IMR-90 (cell line): Measurements from ENCODE around the gene LSM12.

ENCODE experiments used
- CEBPB ChIP-seq: IDR thresholded peaks from 2 replicates; pipeline ENCODE4 v1.6.1; 2012; ENCODE audit warnings: low read depth, low read length, improper control_type of control experiment
- CTCF ChIP-seq: conservative IDR thresholded peaks from 2 replicates; pipeline ENCODE4 v1.5.1; 2012; ENCODE audit warnings: mild to moderate bottlenecking, low read depth, low read length, improper control_type of control experiment
- ELK1 ChIP-seq: fragments of 150-350 bp; IDR thresholded peaks from 2 replicates; pipeline ENCODE4 v1.6.1; 2016; ENCODE audit warnings: low read depth, mild to moderate bottlenecking, low read length, moderate library complexity, borderline replicate concordance
- FOS ChIP-seq: fragments of 150-350 bp; IDR thresholded peaks from 2 replicates; pipeline ENCODE4 v1.6.1; 2016; ENCODE audit warnings: low read depth, low read length
- MAFK ChIP-seq: IDR thresholded peaks from 2 replicates; pipeline ENCODE4 v1.6.1; 2012; ENCODE audit warnings: low read depth, low read length, improper control_type of control experiment
- MAZ ChIP-seq: IDR thresholded peaks from 2 replicates; pipeline ENCODE4 v1.6.1; 2012; ENCODE audit warnings: low read depth, mild to moderate bottlenecking, low read length, improper control_type of control experiment, moderate library complexity, borderline replicate concordance
- MXI1 ChIP-seq: IDR thresholded peaks from 2 replicates; pipeline ENCODE4 v1.6.1; 2012; ENCODE audit warnings: low read depth, mild to moderate bottlenecking, low read length, moderate library complexity, borderline replicate concordance
- POLR2A ChIP-seq: IDR thresholded peaks from 2 replicates; pipeline ENCODE4 v1.6.1; 2012; ENCODE audit warnings: mild to moderate bottlenecking, low read depth, low read length
- RAD21 ChIP-seq: IDR thresholded peaks from 2 replicates; pipeline ENCODE4 v1.6.1; 2012; ENCODE audit warnings: low read length, improper control_type of control experiment
- RFX5 ChIP-seq: IDR thresholded peaks from 2 replicates; pipeline ENCODE4 v1.8.0; 2012; ENCODE audit warnings: low read depth, mild to moderate bottlenecking, low read length, moderate library complexity
- SMC3 ChIP-seq: fragments of 150-350 bp; IDR thresholded peaks from 2 replicates; pipeline ENCODE4 v1.6.1; 2016; ENCODE audit warnings: low read depth, mild to moderate bottlenecking, antibody characterized with exemption, low read length, moderate library complexity

DNA sequence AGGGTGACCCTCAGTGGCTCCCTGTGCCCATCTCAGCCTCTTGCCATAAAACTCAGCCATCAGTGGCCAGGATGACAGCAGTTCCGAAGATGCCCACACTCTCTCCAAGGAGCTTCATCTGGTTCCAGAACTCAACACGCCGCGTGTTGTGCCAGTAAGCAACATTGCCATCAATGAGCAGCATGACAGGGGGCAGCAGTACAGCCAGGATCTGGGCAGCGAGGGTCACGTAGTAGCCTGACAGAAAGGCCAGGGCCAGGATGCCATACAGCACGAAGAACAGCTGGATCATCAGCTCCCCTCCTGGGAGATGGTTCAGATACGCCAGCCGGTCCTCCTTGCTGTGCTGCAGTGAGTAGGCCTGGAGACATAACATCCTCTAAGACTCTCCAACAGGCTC, 54.6 kb downstream of the LSM12 start:
- no peak for TF ChIP-seq CTCF
- no peak for TF ChIP-seq POLR2A
- TF ChIP-seq MAFK, result no peak
- no peak for TF ChIP-seq RAD21
- no peak for TF ChIP-seq FOS
- TF ChIP-seq CEBPB, result no peak
- no peak for TF ChIP-seq SMC3
- TF ChIP-seq MXI1, result no peak
- no peak for TF ChIP-seq MAZ
- TF ChIP-seq RFX5, result no peak
- no peak for TF ChIP-seq ELK1
